Keratinocyte (primary cell): ENCODE measurements around the gene GSTM2.

ENCODE experiments used
- EZH2 ChIP-seq: IDR thresholded peaks from one replicate; pipeline ENCODE4 v1.6.1; 2012; ENCODE audit warnings: inconsistent platforms, mild to moderate bottlenecking, low read length, moderate library complexity
- TF ChIP-seq, protein P1 (sequence below), 3 experiments: IDR thresholded peaks in 1 of 3; conservative IDR thresholded peaks in 1 of 3; optimal IDR thresholded peaks in 1 of 3; 2 replicates in 2 of 3; 3 replicates in 1 of 3; pipeline versions ENCODE3 to v1.5.1; 2011; ENCODE audit warnings: low read length in 3 of 3, mild to moderate bottlenecking in 3 of 3, moderate library complexity in 2 of 3, control low read depth in 1 of 3, inconsistent platforms in 1 of 3; ENCODE audit not compliant: insufficient read depth in 2 of 3; ENCODE audit errors: extremely low read depth in 1 of 3

GRCh38 chr1:109622137-109622892, 45.5 kb upstream of the GSTM2 start:
- TF ChIP-seq, protein P1, sequence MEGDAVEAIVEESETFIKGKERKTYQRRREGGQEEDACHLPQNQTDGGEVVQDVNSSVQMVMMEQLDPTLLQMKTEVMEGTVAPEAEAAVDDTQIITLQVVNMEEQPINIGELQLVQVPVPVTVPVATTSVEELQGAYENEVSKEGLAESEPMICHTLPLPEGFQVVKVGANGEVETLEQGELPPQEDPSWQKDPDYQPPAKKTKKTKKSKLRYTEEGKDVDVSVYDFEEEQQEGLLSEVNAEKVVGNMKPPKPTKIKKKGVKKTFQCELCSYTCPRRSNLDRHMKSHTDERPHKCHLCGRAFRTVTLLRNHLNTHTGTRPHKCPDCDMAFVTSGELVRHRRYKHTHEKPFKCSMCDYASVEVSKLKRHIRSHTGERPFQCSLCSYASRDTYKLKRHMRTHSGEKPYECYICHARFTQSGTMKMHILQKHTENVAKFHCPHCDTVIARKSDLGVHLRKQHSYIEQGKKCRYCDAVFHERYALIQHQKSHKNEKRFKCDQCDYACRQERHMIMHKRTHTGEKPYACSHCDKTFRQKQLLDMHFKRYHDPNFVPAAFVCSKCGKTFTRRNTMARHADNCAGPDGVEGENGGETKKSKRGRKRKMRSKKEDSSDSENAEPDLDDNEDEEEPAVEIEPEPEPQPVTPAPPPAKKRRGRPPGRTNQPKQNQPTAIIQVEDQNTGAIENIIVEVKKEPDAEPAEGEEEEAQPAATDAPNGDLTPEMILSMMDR (optimal IDR thresholded peaks at IDR 0.05 in 1 of 3, IDR thresholded peaks at IDR 0.05 in 1 of 3, conservative IDR thresholded peaks at IDR 0.05 in 1 of 3; ENCODE audit: extremely low read depth in 1 of 3, insufficient read depth in 2 of 3, low read length in 3 of 3) = no peak
- no peak for TF ChIP-seq EZH2
